ENCODE measurements around the gene HNRNPC.
"Not testable (repeated sequence)": the region's sequence is repeated elsewhere in the genome, so short reads cannot be mapped to it uniquely, and the experiment has no call there.

The HNRNPC gene

GRCh38 chr14:21199611-21200560, 69.4 kb downstream of the HNRNPC start:
- DNase-seq (ENCODE audit: insufficient read length, low spot score): no peak
- no peak for FAIRE-seq

DNA sequence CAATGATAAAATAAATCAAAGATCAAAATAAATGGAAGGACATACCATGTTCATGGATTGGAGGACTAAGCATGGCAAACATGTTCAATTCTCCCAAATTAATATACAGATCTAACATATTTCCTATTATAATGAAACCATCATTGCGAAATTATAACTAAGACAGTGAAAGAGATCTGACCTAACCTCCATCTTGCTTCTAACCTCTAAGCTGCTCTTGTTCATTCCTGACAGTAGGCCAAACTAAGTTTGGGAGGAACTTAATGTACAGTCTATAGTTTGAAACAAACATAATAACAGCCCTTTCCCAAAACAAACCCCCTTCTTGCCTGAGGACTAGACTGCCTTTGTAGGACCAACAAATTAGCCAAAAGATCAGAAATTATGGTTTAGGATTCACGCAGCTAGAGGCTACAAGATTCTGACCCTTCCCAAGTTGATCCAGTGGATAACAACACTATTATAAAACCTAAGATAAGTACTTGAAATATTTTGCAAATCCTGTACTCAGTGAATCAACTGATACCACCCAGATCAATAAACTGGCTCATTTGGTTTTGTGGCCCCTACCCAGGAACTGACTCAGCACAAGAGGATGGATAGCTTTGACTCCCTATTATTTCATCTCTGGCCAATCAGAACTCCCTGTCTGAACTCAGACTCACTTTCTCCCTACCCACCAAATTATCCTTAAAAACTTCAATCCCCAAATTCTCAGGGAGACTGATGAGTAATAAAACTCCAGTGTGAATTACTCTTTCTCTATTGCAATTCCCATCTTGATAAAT, 71.6 kb downstream of the HNRNPC start:
- no peak for DNase-seq (ENCODE audit: insufficient read length, low spot score)
- FAIRE-seq: no peak

DNA sequence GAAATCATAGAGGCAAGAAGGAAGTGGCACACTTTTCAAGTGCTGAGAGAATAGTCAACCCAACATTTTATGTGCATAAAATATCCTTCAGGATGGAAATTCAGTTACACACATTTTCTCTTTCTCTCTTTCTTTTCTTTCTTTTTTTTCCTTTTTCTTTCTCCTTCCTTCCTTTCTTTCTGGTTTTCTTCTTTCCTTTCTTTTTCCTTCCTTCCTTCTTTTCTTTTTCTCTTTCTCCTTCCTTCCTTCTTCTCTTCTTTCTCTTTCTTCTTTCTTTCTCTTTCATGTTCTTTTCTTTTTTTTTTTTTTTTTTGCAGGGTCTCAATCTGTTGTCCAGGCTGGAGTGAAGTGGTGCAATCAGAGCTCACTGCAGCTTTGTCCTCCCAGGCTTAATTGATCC, 74.6 kb downstream of the HNRNPC start:
- FAIRE-seq: no peak

GRCh38 chr14:21192875-21193535, 76.2 kb downstream of the HNRNPC start:
- no peak for FAIRE-seq
- no peak for DNase-seq (ENCODE audit: insufficient read length, low spot score)

More for the DNA sequence above, 74.6 kb downstream of the HNRNPC start:
- DNase-seq (ENCODE audit: insufficient read length, low spot score): no peak

DNA sequence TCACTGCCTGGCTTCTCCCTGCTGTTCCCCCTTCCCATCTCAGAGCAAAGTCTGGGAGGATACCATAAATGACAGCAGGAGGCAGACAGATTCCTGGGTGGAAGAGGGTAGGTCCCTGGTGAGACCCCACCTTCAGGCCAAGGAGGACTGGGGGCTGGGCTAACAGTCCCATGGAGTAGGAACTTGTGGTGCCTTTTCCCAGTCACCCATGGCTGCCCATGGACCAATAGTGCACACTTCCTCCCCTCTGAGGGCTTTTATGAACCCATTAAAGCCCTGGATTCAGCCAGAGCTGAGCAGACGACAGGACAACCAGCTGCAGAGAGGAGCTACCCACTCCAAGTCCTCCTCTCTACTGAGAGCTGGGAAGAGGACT, 76.8 kb downstream of the HNRNPC start:
- FAIRE-seq: no peak
- no peak for DNase-seq (ENCODE audit: insufficient read length, low spot score)

DNA sequence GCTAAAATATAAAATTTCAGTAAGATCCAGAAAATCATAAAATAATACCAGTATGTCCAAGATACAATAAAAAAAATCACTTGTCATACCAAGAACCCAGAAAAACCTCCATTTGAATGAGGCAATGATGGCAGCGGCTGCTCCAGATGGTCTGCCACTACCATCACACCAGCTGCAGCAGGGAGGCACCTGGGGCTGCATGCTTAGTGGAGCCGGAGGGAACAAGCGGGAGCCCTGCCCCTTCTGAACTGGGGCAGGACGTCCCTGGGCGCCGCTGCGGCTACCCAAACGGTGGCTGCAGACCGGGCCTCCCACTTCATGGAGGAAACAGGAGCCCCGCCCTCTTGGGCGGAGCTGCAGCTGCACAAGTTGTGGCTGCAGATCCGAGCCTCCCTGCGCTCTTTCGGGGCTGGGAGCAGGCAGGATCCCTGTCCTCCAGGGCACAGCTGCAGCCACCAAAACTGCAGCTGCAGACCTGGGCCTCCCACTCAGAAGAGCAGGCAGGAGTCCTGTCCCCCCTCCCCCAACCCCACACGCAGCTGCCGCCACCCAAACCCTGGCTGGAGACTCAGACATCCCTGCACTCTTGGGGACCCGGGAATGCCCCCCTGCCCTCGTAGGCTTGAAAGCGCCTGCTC, 77.3 kb downstream of the HNRNPC start:
- FAIRE-seq (no peak), DNase-seq (ENCODE audit: insufficient read length, low spot score) (peak; percentile 29)

DNA sequence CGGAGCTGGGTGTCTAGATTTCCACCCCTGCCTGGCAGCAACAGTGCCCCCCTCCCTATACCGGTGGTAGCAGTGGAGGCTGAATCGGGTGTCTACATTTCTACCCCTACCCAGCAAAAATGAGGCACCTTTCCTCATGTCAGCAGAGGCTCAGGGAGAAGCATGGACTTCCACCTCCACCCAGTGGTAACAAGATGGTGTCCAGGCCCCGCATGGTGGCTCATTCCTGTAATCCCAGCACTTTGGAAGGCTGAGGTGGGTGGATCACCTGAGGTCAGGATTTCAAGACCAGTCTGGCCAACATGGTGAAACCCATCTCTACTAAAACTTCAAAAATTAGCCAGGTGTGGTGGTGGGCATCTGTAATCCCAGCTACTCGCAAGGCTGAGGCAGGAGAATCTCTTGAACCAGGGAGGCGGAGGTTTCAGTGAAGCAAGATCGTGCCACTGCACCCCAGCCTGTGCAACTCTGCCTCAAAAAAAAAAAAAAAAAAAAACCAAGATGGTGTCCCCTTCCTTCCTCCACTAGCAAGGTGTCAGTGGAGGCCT, 77.9 kb downstream of the HNRNPC start:
- no peak for FAIRE-seq

GRCh38 chr14:21185491-21185890, 83.8 kb downstream of the HNRNPC start:
- no peak for DNase-seq (ENCODE audit: insufficient read length, low spot score)
- FAIRE-seq: no peak

More for the DNA sequence above, 77.9 kb downstream of the HNRNPC start:
- no peak for DNase-seq (ENCODE audit: insufficient read length, low spot score)

- DNase-seq (ENCODE audit: insufficient read length, low spot score) (no peak), FAIRE-seq (no peak)
Measured at GRCh38 chr14:21184254-21184653, 85.0 kb downstream of the HNRNPC start.

GRCh38 chr14:21182166-21182565, 87.1 kb downstream of the HNRNPC start:
- FAIRE-seq: no peak

GRCh38 chr14:21171128-21171527, 98.1 kb downstream of the HNRNPC start:
- DNase-seq (ENCODE audit: insufficient read length, low spot score): no peak
- FAIRE-seq: no peak

More at GRCh38 chr14:21182166-21182565, 87.1 kb downstream of the HNRNPC start:
- DNase-seq (ENCODE audit: insufficient read length, low spot score): no peak

GRCh38 chr14:21169573-21169972, 99.7 kb downstream of the HNRNPC start:
- FAIRE-seq (no peak), DNase-seq (ENCODE audit: insufficient read length, low spot score) (no peak)

DNA sequence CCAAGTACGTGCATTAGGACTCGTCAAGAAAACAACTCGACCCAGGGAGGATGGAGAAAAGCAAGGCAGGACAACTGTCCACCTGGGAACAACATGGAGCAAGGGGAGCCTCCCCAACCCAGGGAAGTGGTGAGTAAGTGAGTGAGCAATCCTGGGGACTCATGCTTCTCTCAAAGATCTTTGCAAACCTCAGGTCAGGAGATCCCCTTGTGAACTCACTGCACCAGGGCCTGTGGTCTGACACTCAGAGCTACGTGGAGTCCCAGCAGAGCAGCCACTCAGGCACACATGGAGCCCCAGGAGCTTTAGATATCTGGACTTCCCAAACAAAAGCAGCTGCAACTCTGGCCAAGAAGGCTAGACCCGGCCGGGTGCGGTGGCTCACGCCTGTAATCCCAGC, 101.2 kb downstream of the HNRNPC start:
- FAIRE-seq (no peak), DNase-seq (ENCODE audit: insufficient read length, low spot score) (no peak)

GRCh38 chr14:21165670-21166069, 103.6 kb downstream of the HNRNPC start:
- not testable (repeated sequence) for FAIRE-seq; DNase-seq (ENCODE audit: insufficient read length, low spot score)

GRCh38 chr14:21165002-21165605, 104.1 kb downstream of the HNRNPC start:
- not testable (repeated sequence) for FAIRE-seq

GRCh38 chr14:21163871-21164291, 105.4 kb downstream of the HNRNPC start:
- no peak for FAIRE-seq
- no peak for DNase-seq (ENCODE audit: insufficient read length, low spot score)

More at GRCh38 chr14:21165002-21165605, 104.1 kb downstream of the HNRNPC start:
- not testable (repeated sequence) for DNase-seq (ENCODE audit: insufficient read length, low spot score)

DNA sequence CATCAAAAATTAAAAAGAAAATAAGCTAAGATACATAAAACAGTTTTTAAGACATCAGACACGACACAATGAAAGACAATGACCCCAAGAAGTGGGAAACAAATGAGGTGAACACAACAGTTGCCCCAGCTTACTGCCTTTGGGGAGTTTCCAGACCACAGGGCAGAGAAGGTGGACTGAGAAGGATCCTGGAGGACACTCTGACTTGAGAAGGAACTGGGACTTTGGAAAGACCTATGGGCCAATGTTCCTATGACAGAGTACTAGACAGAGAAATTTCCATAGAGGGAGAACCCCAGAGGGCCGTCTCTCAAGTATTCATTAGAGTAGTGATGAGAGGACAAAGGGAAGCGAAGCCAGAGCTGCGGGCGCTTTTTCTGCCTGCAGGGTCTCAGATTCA, 107.2 kb downstream of the HNRNPC start:
- FAIRE-seq (no peak), DNase-seq (ENCODE audit: insufficient read length, low spot score) (no peak)

- no peak for FAIRE-seq
Measured at GRCh38 chr14:21160061-21160610, 109.1 kb downstream of the HNRNPC start.

More at GRCh38 chr14:21160061-21160610, 109.1 kb downstream of the HNRNPC start:
- no peak for DNase-seq (ENCODE audit: insufficient read length, low spot score)

Measured in HTR-8/SVneo (cell line).